ENCODE results near the gene PLEKHM2. TPM values are rescaled to one million over a fixed set of nuclear protein-coding genes. Genes with fewer than 3 reads are reported as not detected.

Gene PLEKHM2
- total RNA-seq, 2 donors from 2014 or later, result 64.5 to 70.4 TPM

DNA sequence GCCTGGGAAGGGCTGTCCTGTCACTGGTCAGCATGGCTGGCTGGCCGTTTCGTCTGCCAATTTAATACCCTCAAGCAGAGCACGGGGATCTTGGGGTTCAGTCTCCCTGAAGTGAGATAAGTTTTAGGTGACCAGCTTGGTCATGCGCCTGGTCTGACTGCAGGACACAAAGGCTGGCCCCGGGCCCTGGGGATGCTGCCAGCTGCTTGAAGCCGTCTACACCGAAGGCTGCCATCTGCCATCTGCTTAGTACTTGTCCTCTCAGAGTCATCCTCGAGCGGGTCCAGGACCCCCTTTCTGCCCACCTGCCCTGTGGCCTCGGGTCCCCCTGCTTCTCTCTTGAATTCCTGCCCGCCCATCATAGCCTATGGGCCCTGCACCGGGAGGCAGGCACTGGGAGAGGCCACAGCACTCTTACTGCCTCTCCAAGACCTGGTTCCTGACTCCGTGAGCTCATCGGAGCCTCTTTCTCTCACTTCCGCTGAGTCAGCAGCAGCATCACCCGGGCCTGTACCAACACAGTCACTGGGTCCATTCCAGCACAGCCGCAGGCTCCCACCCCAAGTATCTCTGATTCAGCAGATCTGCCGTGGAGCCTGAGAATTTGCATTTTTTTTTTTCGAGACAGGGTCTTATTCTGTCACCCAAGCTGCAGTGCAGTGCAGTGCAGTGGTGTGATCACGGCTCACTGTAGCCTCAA lies 81.5 kb downstream of the PLEKHM2 start:
- DNase-seq (no peak), ATAC-seq (no peak)
- intact Hi-C loops (cut with DNase I), result no loop called here

DNA sequence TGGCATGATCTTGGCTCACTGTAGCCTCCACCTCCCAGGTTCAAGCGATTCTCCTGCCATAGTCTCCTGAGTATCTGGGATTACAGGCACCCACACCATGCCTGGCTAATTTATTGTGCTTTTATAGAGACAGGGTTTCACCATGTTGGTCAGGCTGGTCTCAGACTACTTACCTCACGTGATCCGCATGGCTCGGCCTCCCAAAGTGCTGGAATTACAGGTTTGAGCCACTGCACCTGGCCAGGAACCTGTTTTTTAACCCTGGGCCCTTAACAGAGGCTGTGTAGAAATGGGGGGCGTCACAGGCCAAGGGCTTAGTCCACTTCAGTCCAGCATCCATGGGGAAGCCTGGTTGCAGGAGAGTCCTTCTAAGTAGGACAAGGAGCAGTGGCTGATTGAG lies 83.8 kb downstream of the PLEKHM2 start:
- ATAC-seq (no peak), DNase-seq (no peak)
- intact Hi-C loops (cut with DNase I), result no loop called here

DNA sequence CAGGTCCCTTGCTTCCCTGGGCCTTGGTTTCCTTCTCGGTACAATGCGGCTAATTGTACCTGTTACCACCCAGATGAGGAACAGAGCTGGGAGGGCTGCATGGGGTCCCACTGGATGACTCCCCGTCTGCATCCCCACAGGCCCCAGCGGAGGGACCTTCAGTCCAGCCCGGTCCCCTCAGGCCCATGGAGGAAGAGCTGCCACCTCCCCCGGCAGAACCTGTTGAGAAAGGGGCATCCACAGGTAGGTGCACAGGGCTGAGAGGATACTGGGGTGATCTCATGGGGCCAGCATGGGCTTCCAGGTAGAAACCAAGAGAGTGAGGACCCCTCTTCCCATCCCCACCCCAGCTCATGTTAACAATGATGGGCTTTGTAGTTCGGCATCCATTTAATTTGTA lies 84.3 kb downstream of the PLEKHM2 start:
- no peak for DNase-seq
- ATAC-seq, result no peak
- intact Hi-C loops (cut with DNase I), result no loop called here

DNA sequence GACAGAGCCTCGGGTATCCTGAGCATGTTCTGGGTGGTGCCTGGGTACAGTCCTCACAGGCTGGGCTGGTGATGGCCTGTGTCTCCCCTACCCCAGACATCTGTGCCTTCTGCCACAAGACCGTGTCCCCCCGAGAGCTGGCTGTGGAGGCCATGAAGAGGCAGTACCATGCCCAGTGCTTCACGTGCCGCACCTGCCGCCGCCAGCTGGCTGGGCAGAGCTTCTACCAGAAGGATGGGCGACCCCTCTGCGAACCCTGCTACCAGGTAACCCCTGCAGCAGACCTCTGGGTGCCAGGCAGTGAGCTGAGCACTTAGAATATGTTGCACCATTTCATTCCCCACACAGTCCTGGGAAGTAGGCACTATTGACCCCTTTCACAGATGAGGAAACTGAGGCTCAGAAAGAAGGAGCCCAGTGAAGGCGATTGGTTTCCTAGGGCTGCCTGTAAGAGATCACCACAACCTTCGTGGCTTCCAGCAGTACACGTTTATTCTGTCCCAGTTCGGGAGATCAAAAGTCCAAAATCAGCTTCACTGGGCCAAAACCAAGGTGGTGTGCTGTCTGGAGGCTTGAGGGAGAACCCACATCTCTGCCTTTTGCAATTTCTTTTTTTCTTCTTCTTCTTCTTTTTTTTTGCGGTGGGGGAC lies 86.3 kb downstream of the PLEKHM2 start:
- no peak for ATAC-seq
- intact Hi-C loops (cut with DNase I), result no loop called here
- no peak for DNase-seq

DNA sequence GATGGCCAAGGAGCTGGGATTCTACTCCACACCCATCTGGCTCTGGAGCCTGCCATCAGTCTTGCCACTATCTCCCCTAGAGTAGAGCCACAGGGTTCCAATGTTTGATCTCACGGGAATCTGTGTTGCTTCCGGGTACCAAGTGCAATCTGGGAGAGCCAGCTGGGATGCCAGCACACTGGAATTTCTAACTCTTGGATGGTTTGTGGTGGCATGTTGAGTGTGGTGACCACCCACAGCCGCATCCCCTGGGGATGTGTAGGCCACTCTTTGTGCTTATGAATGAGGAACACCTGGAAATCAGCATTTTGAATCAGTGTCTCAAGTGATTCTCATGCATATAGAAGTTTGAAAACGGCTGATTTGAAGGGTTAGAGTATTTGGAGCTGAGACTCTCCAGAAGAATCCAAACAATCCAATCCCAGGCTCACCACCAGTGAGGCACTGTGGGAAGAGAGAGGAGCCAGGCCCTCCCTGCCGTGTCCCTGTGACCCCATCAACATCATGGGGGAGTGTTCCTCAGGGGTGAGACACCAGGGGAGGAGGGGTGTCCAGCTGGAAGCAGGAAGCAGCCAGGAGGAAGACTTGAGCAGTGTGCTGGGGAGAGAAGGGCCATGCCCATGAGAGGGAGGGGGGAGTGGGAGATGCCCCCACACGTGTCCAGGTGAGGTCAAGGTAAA lies 87.9 kb downstream of the PLEKHM2 start:
- ATAC-seq (no peak), DNase-seq (no peak)
- intact Hi-C loops (cut with DNase I), result no loop called here

DNA sequence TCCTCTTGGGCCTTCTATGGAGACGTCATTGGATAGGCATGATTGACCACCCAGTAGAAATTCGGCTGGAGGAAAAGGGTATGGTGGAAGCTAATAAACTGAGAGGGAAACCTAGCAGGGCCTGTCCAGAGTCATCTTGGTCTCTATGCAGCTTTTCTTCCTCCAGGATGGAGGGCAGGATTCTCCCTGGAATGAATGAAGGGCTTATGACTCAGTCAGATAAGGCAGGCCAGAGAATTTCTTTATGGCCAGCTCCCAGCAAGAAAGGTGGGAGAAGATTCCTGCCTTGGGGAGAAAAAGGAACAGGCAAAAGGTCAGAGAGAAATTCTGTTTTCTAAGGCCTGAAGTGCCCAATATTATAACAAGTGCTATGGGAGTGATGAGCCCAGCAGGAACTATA lies 91.6 kb downstream of the PLEKHM2 start:
- DNase-seq (no peak), ATAC-seq (peak in 1 of 2 donors; percentile 73)
- intact Hi-C loops (cut with DNase I), result no loop called here

DNA sequence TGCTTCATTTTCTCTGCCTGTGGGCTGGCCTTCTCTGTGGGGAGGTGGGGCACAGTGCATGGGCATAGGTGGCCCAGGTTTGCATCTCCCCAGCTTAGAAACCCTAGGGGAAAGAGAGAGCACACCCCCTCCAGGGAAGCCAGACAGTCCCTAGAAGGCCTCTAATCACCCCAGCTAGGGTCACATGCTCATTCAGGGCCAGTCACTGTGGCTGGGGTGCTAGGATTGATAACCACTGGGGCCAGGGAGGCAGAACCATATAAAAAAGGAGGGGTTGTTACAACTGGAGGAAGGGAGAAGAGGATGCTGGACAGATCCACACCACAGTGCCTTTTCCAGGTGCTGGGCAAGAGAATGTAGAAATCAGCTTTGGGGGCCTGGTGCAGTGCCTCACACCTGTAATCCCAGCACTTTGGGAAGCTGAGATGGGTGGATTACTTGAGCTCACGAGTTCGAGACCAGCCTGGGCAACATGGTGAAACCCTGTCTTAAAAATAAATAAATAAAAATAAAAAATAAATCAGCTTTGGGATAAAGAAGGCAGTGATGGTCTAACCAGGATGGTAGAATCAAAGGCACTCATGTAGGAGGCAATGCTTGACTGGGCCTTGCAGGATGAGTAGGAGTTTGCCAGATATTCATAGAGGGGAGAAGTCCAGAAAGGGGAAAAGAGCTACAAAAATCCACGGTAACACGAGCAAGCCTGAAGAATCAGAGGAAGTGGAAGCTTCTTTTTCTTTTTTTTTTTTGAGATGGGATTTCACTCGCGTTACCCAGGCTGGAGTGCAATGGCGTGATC lies 94.0 kb downstream of the PLEKHM2 start:
- no peak for ATAC-seq
- intact Hi-C loops (cut with DNase I), result no loop called here
- DNase-seq, result no peak

Other genes with a start within 250 kb of the PLEKHM2 start
- gene CTRC, start 245.9 kb upstream of the PLEKHM2 start, total RNA-seq, result not detected
- gene CELA2A, start 227.6 kb upstream of the PLEKHM2 start, total RNA-seq, result not detected
- not detected for gene CELA2B, start 208.2 kb upstream of the PLEKHM2 start, total RNA-seq
- 1 to 10 TPM; 8.5 to 9.8 TPM for gene CASP9, start 160.1 kb upstream of the PLEKHM2 start, total RNA-seq
- gene DNAJC16, start 157.5 kb upstream of the PLEKHM2 start, total RNA-seq, result 10 to 100 TPM; 17.1 to 17.7 TPM
- gene AGMAT, start 99.3 kb upstream of the PLEKHM2 start, total RNA-seq, result under 1 TPM in 1 of 2 donors, not detected in 1; 0.13 TPM
- gene DDI2, start 66.9 kb upstream of the PLEKHM2 start, total RNA-seq, result 10 to 100 TPM; 23.6 to 25.1 TPM
- 1 to 10 TPM; 5.4 to 7.3 TPM for gene SLC25A34, start 51.9 kb downstream of the PLEKHM2 start, total RNA-seq
- gene TMEM82, start 58.2 kb downstream of the PLEKHM2 start, total RNA-seq, result not detected
- 10 to 100 TPM; 75.1 to 82.8 TPM for gene FBLIM1, start 74.5 kb downstream of the PLEKHM2 start, total RNA-seq
- gene UQCRHL, start 123.3 kb downstream of the PLEKHM2 start, total RNA-seq, result 1 to 10 TPM; 3.9 to 4.0 TPM
- gene SPEN, start 163.4 kb downstream of the PLEKHM2 start, total RNA-seq, result 10 to 100 TPM; 27.8 to 36.5 TPM

All from left cardiac atrium (tissue), 4 donors.